Skeletal muscle cell (primary cell): ENCODE data around the gene ADGRL2.

Experiments
- DNase-seq: peaks from one replicate; pipeline ENCODE4 v3.0.0-alpha.2; 2010; ENCODE audit warnings: low read depth
- H3K4me3 ChIP-seq: 2 replicates; pipeline ENCODE4 v1.5.1; 2011; ENCODE audit warnings: low read depth, mild to moderate bottlenecking, control low read depth, low read length, moderate library complexity

The ADGRL2 gene

DNA sequence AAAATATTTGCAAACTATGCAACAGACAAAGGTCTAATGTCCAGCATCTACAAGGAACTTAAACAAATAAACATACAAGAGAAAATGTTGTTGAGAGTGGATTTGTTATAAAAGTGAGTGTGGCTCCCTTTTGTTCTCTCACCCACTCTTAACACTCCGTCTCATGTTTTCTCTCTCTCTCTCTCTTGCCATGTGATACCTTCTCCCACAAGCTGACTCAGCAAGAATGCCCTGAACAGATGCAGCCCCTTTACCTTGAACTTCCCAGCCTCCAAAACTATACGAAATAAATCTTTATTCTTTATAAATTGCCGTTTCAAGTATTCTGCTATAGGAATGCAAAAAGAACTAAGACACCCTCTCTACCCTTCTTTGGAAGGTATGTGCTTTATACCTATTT, 234.1 kb downstream of the ADGRL2 start:
- no peak overlapping the region for H3K4me3 ChIP-seq
- DNase-seq, result no peak
